Gastroesophageal sphincter (tissue), 3 donors: ENCODE data around the gene ETS2.

Experiments used
- POLR2A ChIP-seq, 2 donors: fragments of 450-650 bp; IDR thresholded peaks; one replicate each; pipeline ENCODE4 v1.6.1; 2017; ENCODE audit warnings: antibody characterized with exemption in 2 of 2, mild to moderate bottlenecking in 2 of 2, moderate library complexity in 1 of 2
- TF ChIP-seq, protein P1 (sequence below), 4 experiments: fragments of 200-600 bp in 2 of 4; fragments of 450-650 bp in 2 of 4; sonication (generic) in 1 of 4; IDR thresholded peaks; one replicate each; pipeline ENCODE4 v1.5.1; 2017 to 2019; ENCODE audit warnings: antibody characterized with exemption in 4 of 4, mild to moderate bottlenecking in 2 of 4, moderate library complexity in 2 of 4

DNA sequence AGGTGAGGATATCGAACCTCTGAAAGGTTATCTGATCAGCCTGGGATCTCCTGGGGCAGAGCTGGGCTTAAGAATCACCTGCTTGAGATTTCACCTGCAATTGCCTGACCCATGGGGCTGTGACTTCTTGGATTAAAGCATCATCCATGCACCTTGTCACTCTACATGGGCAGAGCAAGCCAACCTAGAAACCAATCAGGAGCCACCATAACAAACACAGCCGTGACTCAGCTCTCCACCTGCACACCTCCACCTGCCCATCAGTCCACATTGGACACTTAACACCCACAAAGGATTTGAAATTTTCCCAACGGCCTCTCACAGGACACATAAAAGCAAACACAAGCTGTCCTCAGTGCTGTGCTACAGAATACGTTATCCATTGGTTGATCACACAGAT, 35.1 kb upstream of the ETS2 start:
- TF ChIP-seq, protein P1, sequence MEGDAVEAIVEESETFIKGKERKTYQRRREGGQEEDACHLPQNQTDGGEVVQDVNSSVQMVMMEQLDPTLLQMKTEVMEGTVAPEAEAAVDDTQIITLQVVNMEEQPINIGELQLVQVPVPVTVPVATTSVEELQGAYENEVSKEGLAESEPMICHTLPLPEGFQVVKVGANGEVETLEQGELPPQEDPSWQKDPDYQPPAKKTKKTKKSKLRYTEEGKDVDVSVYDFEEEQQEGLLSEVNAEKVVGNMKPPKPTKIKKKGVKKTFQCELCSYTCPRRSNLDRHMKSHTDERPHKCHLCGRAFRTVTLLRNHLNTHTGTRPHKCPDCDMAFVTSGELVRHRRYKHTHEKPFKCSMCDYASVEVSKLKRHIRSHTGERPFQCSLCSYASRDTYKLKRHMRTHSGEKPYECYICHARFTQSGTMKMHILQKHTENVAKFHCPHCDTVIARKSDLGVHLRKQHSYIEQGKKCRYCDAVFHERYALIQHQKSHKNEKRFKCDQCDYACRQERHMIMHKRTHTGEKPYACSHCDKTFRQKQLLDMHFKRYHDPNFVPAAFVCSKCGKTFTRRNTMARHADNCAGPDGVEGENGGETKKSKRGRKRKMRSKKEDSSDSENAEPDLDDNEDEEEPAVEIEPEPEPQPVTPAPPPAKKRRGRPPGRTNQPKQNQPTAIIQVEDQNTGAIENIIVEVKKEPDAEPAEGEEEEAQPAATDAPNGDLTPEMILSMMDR (IDR thresholded peaks at IDR 0.05): no peak
- no peak for TF ChIP-seq POLR2A (IDR thresholded peaks at IDR 0.05)
